PC-9 (cell line): ENCODE data around the gene SLC1A2. TPM values are rescaled to one million over a fixed set of nuclear protein-coding genes. Genes with fewer than 3 reads are reported as not detected.

ENCODE experiments used
- BruUV-seq: library from RNA; stranded (reverse); fragments of 400-500 nt; replicated peaks from 2 replicates; lab custom pipeline; 2021; lab: Mats Ljungman, UMichigan
- CTCF ChIA-PET: fragments of 300-600 bp; sonication (Branson Sonifier 250); formaldehyde crosslinking; loops from one replicate; lab custom pipeline; 2022; ENCODE audit warnings: antibody characterized with exemption; lab: Charles Lee
- POLR2A ChIA-PET: fragments of 300-600 bp; sonication (Branson Sonifier 250); formaldehyde crosslinking; loops from one replicate; lab custom pipeline; 2022; ENCODE audit warnings: antibody characterized with exemption; ENCODE audit not compliant: unreplicated experiment; lab: Charles Lee
- DNase-seq, 2 experiments: peaks; one replicate each; pipeline versions ENCODE4 v3.0.0 to v3.0.0-alpha.2; 2015 to 2022; ENCODE audit warnings: mixed read lengths in 1 of 2
- H2AFZ ChIP-seq: fragments of 200-600 bp; sonication (generic); 2 replicates; pipeline ENCODE4 v1.8.1; 2017; ENCODE audit warnings: antibody characterized with exemption
- H3F3A ChIP-seq: fragments of 200-600 bp; sonication (generic); 2 replicates; pipeline ENCODE4 v1.8.1; 2017; ENCODE audit warnings: antibody characterized with exemption, mild to moderate bottlenecking, low read depth; ENCODE audit not compliant: insufficient read depth
- H3K27ac ChIP-seq: fragments of 200-600 bp; sonication (generic); 2 replicates; pipeline ENCODE4 v1.6.1; 2016; ENCODE audit warnings: mixed run types
- H3K27me3 ChIP-seq: fragments of 200-600 bp; sonication (generic); 2 replicates; pipeline ENCODE4 v1.6.1; 2016; ENCODE audit warnings: low read depth, mixed run types; ENCODE audit not compliant: insufficient read depth
- H3K36me3 ChIP-seq: fragments of 200-600 bp; sonication (generic); 2 replicates; pipeline ENCODE4 v1.6.1; 2016; ENCODE audit warnings: low read depth, mixed run types
- H3K4me1 ChIP-seq: fragments of 200-600 bp; sonication (generic); replicated peaks from 2 replicates; pipeline ENCODE4 v1.6.1; 2016; ENCODE audit warnings: mixed run types; ENCODE audit not compliant: insufficient read depth
- H3K4me2 ChIP-seq: fragments of 200-600 bp; sonication (generic); 2 replicates; pipeline ENCODE4 v1.6.1; 2017; ENCODE audit warnings: mixed run types
- H3K4me3 ChIP-seq: fragments of 200-600 bp; sonication (generic); 2 replicates; pipeline ENCODE4 v1.6.1; 2016; ENCODE audit warnings: mixed run types
- H3K79me2 ChIP-seq: fragments of 200-600 bp; sonication (generic); 2 replicates; pipeline ENCODE4 v1.6.1; 2017; ENCODE audit warnings: low read depth, mixed run types
- H3K9me2 ChIP-seq: fragments of 200-600 bp; sonication (generic); 2 replicates; pipeline ENCODE4 v1.8.1; 2017; ENCODE audit warnings: mild to moderate bottlenecking; ENCODE audit not compliant: insufficient read depth
- H3K9me3 ChIP-seq: fragments of 200-600 bp; sonication (generic); 2 replicates; pipeline ENCODE4 v1.8.1; 2016; ENCODE audit warnings: low read depth; ENCODE audit not compliant: insufficient read depth
- H4K20me1 ChIP-seq: fragments of 200-600 bp; sonication (generic); 2 replicates; pipeline ENCODE4 v1.8.1; 2017; ENCODE audit not compliant: insufficient read depth
- EZH2 ChIP-seq: fragments of 200-600 bp; sonication (generic); IDR thresholded peaks from 2 replicates; pipeline ENCODE4 v1.8.0; 2017; ENCODE audit warnings: antibody characterized with exemption, low read depth
- intact Hi-C: fragments of 100-400 bp; cut with micrococcal nuclease; formaldehyde crosslinking; loops from one replicate; pipeline ENCODE4 v1.10.0; 2022; ENCODE audit not compliant: unreplicated experiment
- total RNA-seq: library from RNA; stranded (reverse); gene quantifications from 2 replicates; pipeline ENCODE4 v1.2.3, GENCODE V29; 2021
- TF ChIP-seq, protein P1 (sequence below): fragments of 200-600 bp; sonication (generic); conservative IDR thresholded peaks from 2 replicates; pipeline ENCODE4 v1.6.1; 2017; ENCODE audit warnings: mixed run types, antibody characterized with exemption, mild to moderate bottlenecking, moderate library complexity

Gene SLC1A2
- total RNA-seq, 1 experiment from 2014 or later = 0.09 TPM

GRCh38 chr11:35218956-35219355 lies 200.4 kb downstream of the SLC1A2 start:
- Histone ChIP-seq H3K4me2 (no peak overlapping the region), H4K20me1 (no peaks in the 10 kb centered on the region), H3K4me3 (no peak overlapping the region), H3K79me2 (0 out of 2 replicates have a peak, but pooled peaks cover 5% of the 10 kb centered on the region), H3K4me1 (peaks cover 37% of the 10 kb centered on the region), H3K27ac (0 out of 2 replicates have a peak overlapping the region, but pooled peaks have one; percentile 0), H3K27me3 (no peaks in the 10 kb centered on the region), H2AFZ (no peak overlapping the region), H3K9me3 (no peaks in the 10 kb centered on the region), H3K9me2 (no peaks in the 10 kb centered on the region), H3K36me3 (peaks cover 84% of the 10 kb centered on the region), H3F3A (peaks cover 91% of the 10 kb centered on the region)
- CTCF ChIA-PET = interaction anchor here (0.5 to 1.4 kb wide), 2 partner anchors 17 to 95 kb away, joined by 3 to 4 read pairs; no protein-coding TSS in a partner anchor
- TF ChIP-seq, protein P1, sequence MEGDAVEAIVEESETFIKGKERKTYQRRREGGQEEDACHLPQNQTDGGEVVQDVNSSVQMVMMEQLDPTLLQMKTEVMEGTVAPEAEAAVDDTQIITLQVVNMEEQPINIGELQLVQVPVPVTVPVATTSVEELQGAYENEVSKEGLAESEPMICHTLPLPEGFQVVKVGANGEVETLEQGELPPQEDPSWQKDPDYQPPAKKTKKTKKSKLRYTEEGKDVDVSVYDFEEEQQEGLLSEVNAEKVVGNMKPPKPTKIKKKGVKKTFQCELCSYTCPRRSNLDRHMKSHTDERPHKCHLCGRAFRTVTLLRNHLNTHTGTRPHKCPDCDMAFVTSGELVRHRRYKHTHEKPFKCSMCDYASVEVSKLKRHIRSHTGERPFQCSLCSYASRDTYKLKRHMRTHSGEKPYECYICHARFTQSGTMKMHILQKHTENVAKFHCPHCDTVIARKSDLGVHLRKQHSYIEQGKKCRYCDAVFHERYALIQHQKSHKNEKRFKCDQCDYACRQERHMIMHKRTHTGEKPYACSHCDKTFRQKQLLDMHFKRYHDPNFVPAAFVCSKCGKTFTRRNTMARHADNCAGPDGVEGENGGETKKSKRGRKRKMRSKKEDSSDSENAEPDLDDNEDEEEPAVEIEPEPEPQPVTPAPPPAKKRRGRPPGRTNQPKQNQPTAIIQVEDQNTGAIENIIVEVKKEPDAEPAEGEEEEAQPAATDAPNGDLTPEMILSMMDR = no peak
- TF ChIP-seq EZH2 = no peak
- POLR2A ChIA-PET = interaction anchor here (0.5 to 0.6 kb wide), 2 partner anchors 123 to 147 kb away, joined by 5 to 9 read pairs; no protein-coding TSS in a partner anchor
- no peak for DNase-seq
- intact Hi-C loops = loop anchor here (5.0 to 10.0 kb wide), 4 partner anchors 74 to 222 kb away; no protein-coding TSS in a partner anchor
- no TSS peak for BruUV-seq

DNA sequence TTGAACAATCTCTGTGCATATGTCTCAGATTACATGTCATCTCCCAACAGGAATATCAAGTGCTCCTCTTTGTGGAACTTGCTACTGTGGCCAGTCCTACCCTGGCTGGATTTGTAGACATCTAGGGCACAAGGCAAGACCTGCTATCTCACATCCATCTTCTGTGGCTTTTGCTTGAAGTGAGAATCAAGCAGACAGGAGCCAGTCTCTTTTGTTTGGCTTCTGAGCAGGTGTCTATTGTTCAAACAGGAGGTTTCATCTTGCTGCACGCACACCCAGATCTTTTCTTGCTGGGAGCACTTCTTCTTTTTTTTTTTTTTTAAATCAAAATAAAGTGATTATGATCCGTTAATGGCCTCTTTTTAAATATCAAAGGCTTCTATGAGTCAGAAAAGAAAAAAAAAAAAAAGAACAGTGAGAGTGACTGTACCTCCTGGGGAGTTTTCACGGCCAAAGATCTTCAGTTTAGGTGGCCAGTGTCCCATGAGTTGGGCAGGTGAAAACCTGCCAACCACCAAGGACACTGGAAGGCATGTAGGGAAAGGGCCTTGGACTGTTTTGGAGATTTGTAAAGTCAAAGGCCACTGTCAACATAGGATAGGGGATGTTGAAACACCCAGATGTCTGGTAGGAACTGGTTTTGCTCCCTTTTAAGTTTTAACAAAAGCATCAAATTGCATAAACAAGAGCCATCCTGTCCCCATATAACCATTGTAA lies 202.2 kb downstream of the SLC1A2 start:
- Histone ChIP-seq H3K36me3 (peaks cover 86% of the 10 kb centered on the region), H3K27me3 (no peaks in the 10 kb centered on the region), H3K4me1 (peaks cover 56% of the 10 kb centered on the region), H3K4me2 (no peak overlapping the region; the same call in 1 of the 2 replicates), H3K9me2 (no peaks in the 10 kb centered on the region), H3K9me3 (no peaks in the 10 kb centered on the region), H3K79me2 (peaks cover 16% of the 10 kb centered on the region; the same call in 1 of the 2 replicates), H3K27ac (peak overlapping the region; percentile 31), H3F3A (peaks cover 93% of the 10 kb centered on the region), H4K20me1 (no peaks in the 10 kb centered on the region), H3K4me3 (no peak overlapping the region), H2AFZ (no peak overlapping the region)
- intact Hi-C loops = loop anchor here (5.0 to 10.0 kb wide), 4 partner anchors 72 to 220 kb away; no protein-coding TSS in a partner anchor
- no TSS peak for BruUV-seq
- POLR2A ChIA-PET = no interaction called here
- CTCF ChIA-PET = no interaction called here
- peak; percentile 37 to 69 for DNase-seq
- no peak for TF ChIP-seq EZH2
- TF ChIP-seq, protein P1 = no peak

DNA sequence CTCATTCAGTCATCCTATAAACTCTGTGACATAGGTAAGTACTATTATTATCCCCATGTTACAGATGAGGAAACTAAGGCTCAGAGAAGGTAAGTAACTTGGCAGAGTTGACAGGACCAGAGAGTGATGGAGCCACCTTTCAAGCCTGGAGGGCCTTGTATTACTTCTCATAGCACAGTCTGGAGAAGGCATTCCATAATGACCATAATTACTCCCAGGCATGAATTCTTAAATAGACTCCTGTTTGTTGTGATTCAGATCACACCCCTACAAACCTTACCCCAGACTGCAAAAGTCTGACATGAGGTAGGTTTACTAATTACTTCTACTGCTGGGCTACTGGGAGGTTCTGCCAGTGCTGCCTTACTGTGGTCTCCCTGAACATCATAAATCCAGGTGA lies 203.4 kb downstream of the SLC1A2 start:
- peaks cover 86% of the 10 kb centered on the region for H3K36me3 ChIP-seq
- CTCF ChIA-PET = no interaction called here
- TF ChIP-seq, protein P1 = no peak
- TF ChIP-seq EZH2 = no peak
- H4K20me1 ChIP-seq = no peaks in the 10 kb centered on the region
- H3K4me2 ChIP-seq = no peak overlapping the region
- H3K27me3 ChIP-seq = no peaks in the 10 kb centered on the region
- intact Hi-C loops = loop anchor here (5.0 to 10.0 kb wide), 4 partner anchors 71 to 219 kb away; no protein-coding TSS in a partner anchor
- peaks cover 20% of the 10 kb centered on the region; the same call in 1 of the 2 replicates for H3K79me2 ChIP-seq
- no TSS peak for BruUV-seq
- H3F3A ChIP-seq = peaks cover 93% of the 10 kb centered on the region
- no peaks in the 10 kb centered on the region for H3K9me2 ChIP-seq
- H2AFZ ChIP-seq = no peak overlapping the region
- POLR2A ChIA-PET = no interaction called here
- DNase-seq = no peak
- H3K9me3 ChIP-seq = no peaks in the 10 kb centered on the region
- peaks cover 65% of the 10 kb centered on the region for H3K4me1 ChIP-seq
- peak overlapping the region; percentile 31 for H3K27ac ChIP-seq
- no peak overlapping the region for H3K4me3 ChIP-seq
